Stimulated activated CD8-positive, alpha-beta memory T cell treated with anti-CD3 and anti-CD28 coated beads, Interleukin-4, amount 100 ng/mL, for 1 hour (primary cell): Measurements from ENCODE around the gene ZNF148.
"Not testable (repeated sequence)": the region's sequence is repeated elsewhere in the genome, so short reads cannot be mapped to it uniquely, and the experiment has no call there.

ENCODE experiments used
- DNase-seq, 2 donors: peaks; one replicate each; pipeline ENCODE4 v3.0.0-alpha.2; 2020; ENCODE audit warnings: low read depth in 2 of 2, low spot score in 1 of 2

The ZNF148 gene

DNA sequence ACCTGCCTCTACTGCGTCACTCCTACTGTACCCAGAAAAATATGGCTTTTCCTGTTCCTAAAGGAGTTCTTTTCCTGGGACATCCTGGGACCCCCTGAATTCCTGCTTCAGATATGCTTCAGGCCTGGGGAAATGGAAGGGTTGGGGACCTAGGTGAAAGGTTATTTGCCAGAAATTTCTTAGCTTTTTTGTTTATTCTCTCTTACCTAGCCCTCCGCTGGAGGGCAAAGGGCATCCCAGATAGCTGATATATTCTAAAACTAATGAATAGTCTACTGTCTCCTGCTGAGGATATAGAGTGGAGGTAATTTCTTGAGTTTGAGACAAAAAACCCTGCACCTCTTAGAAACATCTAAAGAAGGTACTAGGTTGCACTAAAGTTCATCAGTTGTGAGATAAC lies 3.6 kb upstream of the ZNF148 start:
- no peak for DNase-seq

DNA sequence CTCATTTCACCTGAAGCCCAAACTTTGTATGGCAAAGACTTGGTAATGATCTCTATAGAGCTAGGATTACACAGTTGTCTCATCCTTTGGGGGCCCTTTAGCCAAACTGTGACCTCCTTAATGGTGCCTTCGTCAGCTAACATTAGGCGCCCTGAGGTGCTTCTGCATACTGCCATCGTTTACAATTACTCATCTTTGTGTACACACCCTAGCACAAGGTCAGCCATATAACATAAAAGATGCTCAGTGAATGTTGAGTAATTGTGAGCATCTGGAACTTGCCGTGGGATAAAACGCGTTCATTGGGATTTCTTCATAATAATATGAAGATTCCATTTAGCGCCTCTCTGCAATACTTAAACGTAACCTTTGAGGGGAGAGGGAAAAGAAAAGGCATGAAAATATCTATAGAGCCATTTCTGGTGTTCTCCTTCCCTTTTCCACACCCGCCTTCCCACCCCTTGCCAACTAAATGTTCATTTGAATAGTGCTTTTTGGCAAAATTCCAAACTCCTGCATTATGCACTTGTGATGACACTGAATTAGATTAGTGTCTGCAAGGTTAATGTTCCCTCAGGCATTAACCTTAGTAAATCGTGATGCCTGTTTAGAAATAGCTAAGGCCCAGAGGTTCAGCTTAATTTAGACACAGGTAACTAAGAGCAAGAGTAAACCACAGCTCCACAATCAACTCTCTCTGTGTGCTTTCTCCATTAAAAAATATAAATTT lies 990 bp upstream of the ZNF148 start:
- DNase-seq, result no peak

DNA sequence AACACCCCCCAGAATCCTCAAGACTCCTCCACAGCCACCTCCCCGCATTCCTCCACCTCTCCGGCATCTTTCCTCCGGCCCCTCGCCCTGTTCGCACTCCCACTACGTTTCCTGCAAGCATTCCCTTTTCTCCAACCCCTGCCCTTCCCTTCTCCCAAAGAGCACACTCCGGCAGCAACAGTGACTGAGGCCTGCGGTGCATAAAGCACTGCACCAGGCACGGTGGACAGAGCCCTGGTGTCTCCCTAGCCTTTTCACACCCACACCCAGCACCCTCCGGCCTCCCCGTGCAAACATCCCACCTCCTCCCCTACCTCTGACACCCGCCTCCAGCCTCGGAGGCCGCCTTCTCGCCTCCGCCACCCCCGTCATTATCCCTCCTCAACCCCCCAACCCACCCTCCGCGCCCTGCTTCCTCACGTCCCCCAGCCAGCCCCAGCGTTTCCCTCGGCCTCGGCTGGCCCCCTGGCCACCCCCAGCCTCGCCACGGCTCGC lies 577 bp downstream of the ZNF148 start:
- DNase-seq, result peak; percentile 10 to 13

DNA sequence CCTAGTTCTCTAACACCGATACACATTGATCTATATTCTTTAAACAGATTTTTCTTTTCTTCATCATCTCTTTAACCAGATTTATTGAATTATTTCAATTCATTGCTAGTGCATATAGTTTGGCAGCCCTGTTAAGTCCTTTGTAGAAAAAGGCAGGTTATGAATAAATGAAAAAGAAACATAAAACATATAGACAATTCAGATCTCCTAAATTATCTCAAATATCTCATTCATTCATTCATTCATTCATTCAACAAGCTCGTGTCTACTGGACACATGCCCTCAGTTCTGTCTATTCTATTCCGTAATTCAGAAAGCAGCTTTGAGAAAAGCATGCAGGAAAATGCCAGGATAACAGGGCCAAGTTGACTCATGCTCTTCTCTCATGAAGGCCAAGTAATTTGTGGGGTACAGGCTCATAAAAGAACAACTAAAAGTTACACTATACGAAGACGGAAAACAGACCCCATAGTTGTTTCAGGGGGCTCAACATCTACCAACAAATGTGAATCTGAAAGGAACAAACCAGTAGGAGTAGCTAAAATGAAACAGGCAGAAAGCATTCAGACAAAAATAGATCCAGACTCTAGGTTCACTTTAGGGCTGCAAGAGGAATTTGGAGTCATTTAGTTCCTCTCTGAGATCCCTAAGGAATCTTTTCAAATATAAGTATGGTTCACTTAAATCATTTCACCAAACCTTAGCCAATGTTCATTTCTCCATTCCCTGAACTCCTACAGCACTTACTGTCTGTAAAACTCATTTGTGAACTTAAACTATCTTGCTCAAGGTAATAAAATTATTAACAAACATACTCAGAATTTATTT lies 7.5 kb downstream of the ZNF148 start:
- no peak for DNase-seq

DNA sequence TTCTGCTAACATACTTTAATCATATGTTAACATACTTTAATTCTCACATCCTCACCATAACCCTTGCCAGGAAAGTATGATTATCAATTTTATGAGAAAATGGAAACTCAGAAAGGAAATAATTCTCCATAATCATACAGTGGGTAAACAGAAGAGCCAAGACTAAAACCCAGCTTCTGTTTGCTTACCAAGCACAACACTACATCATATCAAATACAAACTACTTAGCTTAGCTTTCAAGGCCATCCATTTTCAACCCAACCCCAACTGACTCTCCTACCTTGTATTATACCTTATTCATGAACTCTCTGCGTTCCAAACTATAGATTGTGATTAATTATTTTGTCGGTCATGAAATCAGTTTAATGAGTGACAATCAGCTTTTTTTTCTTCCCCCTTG lies 9.0 kb downstream of the ZNF148 start:
- DNase-seq, result no peak

DNA sequence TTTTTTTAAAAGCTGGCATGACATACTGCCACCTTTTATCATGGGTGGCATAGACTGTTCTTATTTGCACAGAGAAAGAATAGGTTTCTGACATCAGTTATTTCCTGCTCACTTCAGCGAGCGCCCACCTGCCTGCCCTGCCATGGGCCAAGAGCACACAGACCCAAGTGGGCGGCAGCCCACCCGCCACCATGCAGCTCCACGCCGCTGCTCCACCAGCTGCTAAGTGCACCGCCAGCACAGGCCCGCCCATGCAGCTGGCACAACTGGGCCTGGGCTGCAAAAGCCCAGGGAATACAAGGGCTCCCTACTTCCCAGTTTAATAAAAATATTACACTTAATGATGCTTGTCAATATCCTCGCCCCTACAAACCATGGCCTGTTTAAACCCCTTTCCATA lies 15.4 kb downstream of the ZNF148 start:
- no peak for DNase-seq

DNA sequence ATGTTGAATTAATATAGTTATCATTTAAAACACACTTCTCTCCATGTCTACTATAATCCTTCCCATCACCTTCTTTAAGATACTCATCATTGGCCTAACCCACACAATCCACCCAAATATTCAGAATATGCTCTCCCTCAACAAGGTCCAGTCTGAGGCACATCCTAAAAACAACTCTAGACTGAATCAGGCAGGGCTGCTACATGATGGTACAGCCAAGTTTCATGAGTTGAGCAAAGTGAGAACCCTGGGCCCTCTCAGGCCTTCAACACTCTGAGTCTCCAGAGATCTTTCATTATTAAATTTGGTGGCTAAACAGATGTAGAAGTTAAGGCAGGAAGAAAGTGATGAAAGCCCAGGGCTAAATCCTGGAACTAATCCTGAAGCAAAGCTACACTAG lies 16.2 kb downstream of the ZNF148 start:
- no peak for DNase-seq

DNA sequence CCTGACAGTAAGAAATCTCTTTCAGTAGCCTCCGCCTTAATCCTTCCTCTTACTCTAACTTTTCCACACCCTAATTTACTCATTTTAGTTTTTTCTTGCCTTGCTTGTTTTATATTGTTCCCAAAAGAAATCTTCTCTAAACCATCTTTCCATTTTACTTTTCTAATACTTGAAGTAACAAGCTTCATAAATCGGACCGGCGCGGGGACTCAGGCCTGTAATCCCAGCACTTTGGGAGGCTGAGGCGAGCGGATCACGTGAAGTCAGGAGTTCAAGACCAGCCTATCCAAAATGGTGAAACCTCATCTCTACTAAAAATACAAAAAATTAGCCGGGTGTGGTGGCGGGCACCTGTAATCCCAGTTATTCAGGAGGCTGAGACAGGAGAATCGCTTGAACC lies 17.3 kb downstream of the ZNF148 start:
- no peak for DNase-seq

DNA sequence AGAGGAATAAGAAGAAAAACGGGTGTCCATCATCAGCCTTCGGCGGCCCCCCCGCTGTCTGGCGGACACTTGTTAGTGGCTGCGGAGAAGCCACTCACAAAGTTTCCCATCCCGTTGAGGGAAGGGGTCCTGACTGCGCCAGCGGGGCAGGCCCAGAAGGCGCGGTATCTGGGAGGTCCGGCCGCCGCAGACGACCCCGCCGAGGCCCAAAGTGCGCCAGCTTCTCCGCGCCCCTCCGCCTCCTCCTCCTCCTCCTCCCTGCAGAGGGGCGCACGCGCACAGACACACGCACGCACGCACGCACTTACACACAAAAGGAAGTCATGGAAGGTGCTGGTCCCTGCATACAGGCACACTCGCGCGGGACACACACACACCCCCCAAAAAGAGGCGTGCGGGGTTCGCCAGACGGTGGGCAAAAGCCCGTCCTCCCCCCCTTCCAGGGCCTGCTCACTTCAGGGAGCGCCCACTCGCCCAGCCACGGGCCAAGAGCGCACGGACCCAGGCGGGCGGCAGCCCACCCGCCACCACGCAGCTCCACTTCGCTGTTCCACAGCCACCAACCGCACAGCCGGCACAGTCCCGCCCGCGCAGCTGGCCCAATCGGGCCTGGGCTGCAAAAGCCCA lies 18.0 kb downstream of the ZNF148 start:
- DNase-seq, result peak in 1 of 2 donors; percentile 16

DNA sequence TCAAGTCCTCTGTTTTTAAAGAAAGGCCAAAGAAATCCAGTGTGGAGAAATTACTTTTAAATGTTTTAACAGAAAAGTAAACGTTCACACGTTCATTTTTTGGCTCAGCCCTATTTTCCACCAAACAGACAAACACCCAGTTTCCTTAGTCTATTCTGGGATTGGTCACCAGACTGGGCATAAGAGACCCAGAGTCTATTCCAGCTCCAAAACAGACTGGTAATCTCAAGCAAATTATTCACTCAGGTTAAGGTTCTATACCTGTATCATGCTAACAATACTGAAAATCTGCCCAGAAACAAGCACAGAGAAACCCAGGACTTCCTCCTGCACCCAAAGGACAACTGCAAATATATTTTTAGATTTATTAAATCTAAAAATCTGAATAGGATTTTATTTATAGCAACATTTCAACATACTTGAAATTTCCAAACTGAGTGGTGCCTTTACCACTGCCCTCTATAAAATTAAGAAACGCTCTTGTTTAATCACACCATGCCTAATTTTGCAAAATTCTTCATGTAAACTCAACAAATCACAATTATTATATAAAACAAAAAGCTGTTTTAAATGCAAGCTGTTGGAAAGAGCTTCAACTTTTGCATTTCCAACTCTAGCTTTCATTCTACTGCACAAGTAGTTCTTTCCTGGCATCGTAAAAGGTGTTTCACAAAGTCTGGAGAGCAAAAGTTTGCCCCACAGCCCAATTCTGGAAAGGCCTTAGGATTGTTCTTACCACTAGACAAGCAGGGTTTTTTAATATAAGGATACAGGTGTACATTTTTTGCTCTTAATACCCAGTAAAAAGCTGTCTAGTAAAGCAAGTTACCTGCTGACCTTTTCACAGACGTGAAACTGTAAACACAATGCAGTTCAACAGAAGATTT lies 18.7 kb downstream of the ZNF148 start:
- DNase-seq, result no peak

DNA sequence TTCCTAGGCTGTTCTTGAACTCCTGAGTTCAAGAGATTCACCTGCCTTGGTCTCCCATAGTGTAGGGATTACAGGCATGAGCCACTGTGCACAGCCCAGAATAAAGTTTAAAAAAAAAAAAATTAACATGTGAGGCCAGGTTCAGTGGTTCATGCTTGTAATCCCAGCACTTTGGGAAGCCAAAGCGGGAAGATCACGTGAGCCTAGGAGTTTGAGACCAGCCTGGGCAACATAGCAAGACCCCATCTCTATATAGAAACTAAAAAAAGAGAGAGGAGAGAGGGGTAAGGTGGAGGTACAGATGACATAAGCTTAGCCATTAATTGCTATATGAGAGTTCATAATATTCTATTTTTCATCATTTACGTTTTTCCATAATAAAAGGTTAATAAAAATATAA lies 21.5 kb downstream of the ZNF148 start:
- DNase-seq, result no peak

DNA sequence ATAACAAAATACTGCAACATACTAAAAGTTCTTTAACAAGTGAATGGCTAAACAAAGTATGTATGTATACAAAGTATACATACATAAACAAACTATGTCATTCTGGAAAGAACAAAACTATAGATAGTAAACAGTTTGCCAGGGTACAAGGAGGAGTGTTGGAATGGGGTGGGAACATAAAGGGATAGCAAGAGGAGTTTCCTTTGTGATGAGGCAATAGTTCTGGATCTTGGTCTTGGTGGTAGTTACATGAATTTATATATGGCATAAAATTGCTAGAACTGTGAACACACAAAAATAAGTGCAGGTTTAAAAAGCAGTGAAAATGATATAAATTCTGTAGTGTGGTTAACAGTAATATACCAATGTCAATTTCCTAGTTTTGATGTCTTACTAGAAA lies 22.0 kb downstream of the ZNF148 start:
- no peak for DNase-seq

DNA sequence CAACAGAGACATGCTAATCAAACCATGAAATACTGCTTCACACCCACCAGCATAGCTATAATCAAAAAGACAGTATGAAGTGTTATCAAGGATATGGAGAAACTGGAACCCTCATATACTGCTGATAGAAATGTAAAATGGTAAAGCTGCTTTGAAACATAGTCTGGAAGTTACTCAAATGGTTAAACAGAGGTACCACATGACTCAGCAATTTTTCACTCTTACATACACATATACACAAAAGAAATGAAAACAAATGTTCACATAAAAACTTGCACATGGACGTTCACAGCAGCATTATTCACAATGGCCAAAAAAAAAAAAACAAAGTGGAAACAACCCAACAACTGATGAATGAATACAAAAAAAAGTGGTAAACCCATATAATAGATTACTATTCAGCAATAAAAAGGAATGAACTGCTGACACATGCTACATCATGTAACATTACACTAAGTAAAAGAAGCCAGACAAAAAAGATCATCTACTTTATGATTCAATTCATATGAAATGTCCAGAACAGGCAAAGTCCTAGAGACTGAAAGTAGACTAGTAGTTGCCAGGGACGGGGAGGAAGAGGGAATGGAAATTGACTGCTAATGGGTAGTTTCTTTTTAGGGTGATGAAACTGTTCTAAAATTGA lies 23.2 kb downstream of the ZNF148 start:
- DNase-seq, result no peak

DNA sequence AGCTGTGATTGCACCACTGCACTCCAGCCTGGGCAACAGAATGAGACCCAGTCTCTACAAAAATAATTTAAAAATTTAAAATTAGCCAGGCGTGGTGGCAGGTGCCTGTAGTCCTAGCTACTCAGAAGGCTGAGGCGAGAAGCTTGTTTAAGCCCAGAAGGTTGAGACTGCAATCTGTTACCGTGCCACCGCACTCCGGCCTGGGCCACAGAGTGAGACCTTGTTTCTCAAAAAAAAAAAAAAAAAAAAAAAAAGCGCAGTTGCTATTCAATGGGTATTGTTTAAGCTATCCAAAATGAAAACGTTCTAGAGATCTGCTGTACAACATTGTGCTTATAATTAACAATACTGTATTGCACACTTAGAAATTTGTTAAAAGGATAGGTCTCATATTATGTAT lies 24.0 kb downstream of the ZNF148 start:
- no peak for DNase-seq

DNA sequence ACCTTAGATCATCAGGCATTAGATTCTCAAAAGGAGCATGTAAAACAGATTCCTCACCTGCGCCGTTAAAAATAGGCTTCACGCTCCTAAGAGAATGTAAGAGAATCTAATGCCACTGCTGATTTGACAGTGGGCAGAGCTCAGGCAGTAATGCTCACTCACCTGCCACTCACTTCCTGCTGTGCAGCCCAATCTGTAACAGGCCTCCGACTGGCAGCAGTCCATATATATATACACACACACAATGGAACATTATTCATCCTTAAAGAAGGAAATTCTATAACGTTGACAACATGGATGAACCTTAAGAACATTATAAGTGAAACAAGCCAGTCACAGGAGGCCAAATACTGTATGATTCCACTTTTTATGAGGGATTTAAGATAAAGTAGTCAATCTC lies 24.5 kb downstream of the ZNF148 start:
- DNase-seq, result no peak

DNA sequence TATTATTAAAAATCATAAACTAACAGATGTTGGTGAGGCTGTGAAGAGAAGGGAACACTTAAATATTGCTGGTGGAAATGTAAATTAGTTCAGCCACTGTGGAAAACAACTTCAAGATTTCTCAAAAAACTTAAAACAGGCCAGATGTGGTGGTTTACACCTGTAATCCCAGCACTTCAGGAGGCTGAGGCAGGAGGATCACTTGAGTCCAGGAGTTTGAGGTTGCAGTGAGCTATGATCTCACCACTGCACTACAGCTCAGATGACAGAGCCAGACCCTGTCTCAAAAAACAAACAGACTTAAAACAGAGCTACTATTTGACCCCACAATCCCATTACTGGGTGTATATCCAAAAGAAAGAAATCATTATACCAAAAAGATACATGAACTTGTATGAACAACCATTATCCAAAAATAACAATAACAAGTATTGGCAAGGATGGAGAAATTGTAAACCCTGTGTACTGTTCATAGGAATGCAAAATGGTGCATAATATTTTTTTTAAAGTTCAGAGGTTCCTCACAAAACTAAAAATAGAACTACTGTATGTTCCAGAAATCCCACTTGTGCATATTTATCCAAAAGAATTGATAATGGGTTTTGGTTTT lies 25.5 kb downstream of the ZNF148 start:
- no peak for DNase-seq

DNA sequence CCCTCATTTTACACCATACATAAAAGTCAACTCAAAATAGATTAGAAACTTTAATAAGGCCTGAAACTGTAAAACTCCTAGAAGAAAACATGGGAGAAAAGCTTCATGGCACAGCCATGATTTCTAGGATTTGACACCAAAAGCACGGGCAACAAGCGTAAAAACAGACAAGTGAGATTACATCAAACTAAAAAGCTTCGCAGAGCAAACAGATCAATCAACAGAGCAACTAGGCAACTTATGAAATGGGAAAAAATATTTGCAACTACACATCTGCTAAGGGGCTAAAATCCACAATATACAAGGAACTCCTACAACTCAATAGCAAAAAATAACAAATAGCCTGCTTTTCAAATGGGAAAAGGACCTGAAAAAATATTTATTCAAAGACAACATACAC lies 26.1 kb downstream of the ZNF148 start:
- DNase-seq, result no peak

DNA sequence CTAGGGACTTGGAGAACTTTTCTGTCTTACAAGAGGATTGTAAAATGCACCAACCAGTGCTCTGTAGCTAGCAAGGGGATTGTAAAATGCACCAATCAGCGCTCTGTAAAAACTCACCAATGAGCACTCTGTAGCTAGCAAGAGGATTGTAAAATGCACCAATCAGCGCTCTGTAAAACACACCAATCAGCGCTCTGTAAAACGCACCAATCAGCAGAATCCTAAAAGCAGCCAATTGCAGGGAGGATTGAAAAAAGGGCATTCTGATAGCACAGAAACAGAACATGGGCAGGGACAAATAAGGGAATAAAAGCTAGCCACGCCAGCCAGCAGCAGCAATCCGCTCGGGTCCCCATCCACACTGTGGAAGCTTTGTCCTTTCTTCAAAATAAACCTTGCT lies 31.8 kb downstream of the ZNF148 start:
- DNase-seq, result not testable (repeated sequence)

DNA sequence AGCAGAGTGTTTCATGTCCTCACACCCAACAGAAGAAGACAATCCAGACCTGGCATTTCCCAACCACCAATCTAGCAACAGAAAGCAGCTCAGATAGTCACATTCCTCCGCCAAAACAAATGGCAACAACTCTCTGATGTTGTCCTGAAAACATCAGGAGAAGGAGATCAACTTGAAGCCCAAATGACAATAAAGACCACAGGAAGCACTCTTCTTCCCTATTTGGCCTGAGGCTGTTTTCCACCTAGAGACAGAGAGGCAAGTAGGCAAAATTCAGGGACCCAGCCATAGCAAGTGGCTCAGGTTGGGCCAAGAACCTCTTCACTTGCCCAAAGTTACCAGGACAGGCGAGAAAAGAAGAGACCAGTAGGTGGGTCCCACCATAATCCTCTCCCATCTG lies 35.0 kb downstream of the ZNF148 start:
- DNase-seq, result no peak

DNA sequence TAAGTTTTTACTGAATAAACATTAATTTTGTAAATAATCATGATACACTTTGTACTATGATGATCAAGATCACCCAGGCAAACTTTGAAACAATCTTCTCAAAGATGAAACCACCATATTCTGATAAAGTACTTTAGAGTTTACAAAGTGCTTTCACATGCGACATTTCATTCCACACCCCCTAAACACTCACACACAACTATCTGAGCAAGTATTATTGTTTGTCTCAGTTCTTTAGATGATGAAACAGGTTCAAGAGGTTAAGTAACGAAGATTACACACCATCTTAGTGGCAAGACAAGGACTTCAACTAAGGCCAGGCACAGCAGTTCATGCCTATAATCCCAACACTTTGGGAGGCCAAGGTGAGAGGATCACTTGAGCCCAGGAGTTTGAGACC lies 37.6 kb downstream of the ZNF148 start:
- no peak for DNase-seq
